ENCODE results near the gene MYL4. TPM values are rescaled to one million over a fixed set of nuclear protein-coding genes. Genes with fewer than 3 reads are reported as not detected.
A peak's percentile ranks its signal among the peaks of the same experiment; 100 is the strongest.
"Not testable (repeated sequence)": the region's sequence is repeated elsewhere in the genome, so short reads cannot be mapped to it uniquely, and the experiment has no call there.

The MYL4 gene
- total RNA-seq, 1 donor from 2014 or later, result 0.86 TPM

DNA sequence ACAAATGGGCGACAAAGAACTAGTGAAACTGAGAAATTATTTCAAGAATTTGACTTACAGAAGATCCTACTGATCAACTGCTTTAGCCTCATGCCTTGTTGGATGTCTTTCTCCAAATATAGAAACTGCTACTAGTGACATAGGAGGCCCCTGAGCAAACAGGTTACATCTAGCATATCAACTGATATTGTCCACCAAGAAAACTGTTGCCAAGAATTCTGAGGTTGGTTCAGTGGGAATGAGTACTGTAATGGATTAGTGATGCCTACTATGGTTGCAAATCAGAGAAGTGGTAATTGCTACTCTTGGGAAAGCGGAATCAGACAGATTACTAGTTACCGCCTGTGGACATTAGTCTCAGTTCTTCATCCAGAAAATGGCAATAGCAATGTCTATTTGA, 30.0 kb upstream of the MYL4 start:
- Mint-ChIP-seq H3K9me3 (ENCODE audit: low read depth) (no peaks in the 10 kb centered on the region), H3K27me3 (no peaks in the 10 kb centered on the region), H3K36me3 (ENCODE audit: insufficient read depth) (peaks cover 7% of the 10 kb centered on the region), H3K4me3 (ENCODE audit: low read depth) (no peak overlapping the region), H3K4me1 (ENCODE audit: low read depth) (peaks cover 5% of the 10 kb centered on the region), H3K27ac (no peak overlapping the region)
- DNase-seq (ENCODE audit: low spot score, unreplicated experiment), result no peak
- TF ChIP-seq, protein P1, sequence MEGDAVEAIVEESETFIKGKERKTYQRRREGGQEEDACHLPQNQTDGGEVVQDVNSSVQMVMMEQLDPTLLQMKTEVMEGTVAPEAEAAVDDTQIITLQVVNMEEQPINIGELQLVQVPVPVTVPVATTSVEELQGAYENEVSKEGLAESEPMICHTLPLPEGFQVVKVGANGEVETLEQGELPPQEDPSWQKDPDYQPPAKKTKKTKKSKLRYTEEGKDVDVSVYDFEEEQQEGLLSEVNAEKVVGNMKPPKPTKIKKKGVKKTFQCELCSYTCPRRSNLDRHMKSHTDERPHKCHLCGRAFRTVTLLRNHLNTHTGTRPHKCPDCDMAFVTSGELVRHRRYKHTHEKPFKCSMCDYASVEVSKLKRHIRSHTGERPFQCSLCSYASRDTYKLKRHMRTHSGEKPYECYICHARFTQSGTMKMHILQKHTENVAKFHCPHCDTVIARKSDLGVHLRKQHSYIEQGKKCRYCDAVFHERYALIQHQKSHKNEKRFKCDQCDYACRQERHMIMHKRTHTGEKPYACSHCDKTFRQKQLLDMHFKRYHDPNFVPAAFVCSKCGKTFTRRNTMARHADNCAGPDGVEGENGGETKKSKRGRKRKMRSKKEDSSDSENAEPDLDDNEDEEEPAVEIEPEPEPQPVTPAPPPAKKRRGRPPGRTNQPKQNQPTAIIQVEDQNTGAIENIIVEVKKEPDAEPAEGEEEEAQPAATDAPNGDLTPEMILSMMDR (IDR thresholded peaks at IDR 0.05; ENCODE audit: unreplicated experiment), result no peak

- Mint-ChIP-seq H3K36me3 (ENCODE audit: insufficient read depth) (peaks cover 7% of the 10 kb centered on the region), H3K9me3 (ENCODE audit: low read depth) (no peaks in the 10 kb centered on the region), H3K27ac (peak overlapping the region; percentile 58), H3K27me3 (no peaks in the 10 kb centered on the region), H3K4me3 (ENCODE audit: low read depth) (no peak overlapping the region), H3K4me1 (ENCODE audit: low read depth) (peaks cover 8% of the 10 kb centered on the region)
- TF ChIP-seq, protein P1 (IDR thresholded peaks at IDR 0.05; ENCODE audit: unreplicated experiment), result no peak
- no peak for DNase-seq (ENCODE audit: low spot score, unreplicated experiment)
Observed at GRCh38 chr17:47180337-47180736, 28.8 kb upstream of the MYL4 start.

GRCh38 chr17:47180988-47181387, 28.2 kb upstream of the MYL4 start:
- not testable (repeated sequence) for H3K27me3 Mint-ChIP-seq; H3K9me3 Mint-ChIP-seq (ENCODE audit: low read depth); H3K36me3 Mint-ChIP-seq (ENCODE audit: insufficient read depth); H3K4me3 Mint-ChIP-seq (ENCODE audit: low read depth); H3K4me1 Mint-ChIP-seq (ENCODE audit: low read depth); DNase-seq (ENCODE audit: low spot score, unreplicated experiment); H3K27ac Mint-ChIP-seq

- Mint-ChIP-seq H3K27ac (no peak overlapping the region), H3K9me3 (ENCODE audit: low read depth) (no peaks in the 10 kb centered on the region), H3K36me3 (ENCODE audit: insufficient read depth) (peaks cover 5% of the 10 kb centered on the region), H3K27me3 (no peaks in the 10 kb centered on the region), H3K4me3 (ENCODE audit: low read depth) (no peak overlapping the region), H3K4me1 (ENCODE audit: low read depth) (peaks cover 19% of the 10 kb centered on the region)
- TF ChIP-seq, protein P1 (IDR thresholded peaks at IDR 0.05; ENCODE audit: unreplicated experiment), result no peak
- DNase-seq (ENCODE audit: low spot score, unreplicated experiment), result no peak
Observed at GRCh38 chr17:47184681-47185080, 24.5 kb upstream of the MYL4 start.

- TF ChIP-seq, protein P1 (IDR thresholded peaks at IDR 0.05; ENCODE audit: unreplicated experiment), result no peak
- Mint-ChIP-seq H3K9me3 (ENCODE audit: low read depth) (no peaks in the 10 kb centered on the region), H3K27me3 (no peaks in the 10 kb centered on the region), H3K4me3 (ENCODE audit: low read depth) (peak overlapping the region; percentile 88), H3K36me3 (ENCODE audit: insufficient read depth) (no peaks in the 10 kb centered on the region), H3K4me1 (ENCODE audit: low read depth) (peaks cover 14% of the 10 kb centered on the region), H3K27ac (peak overlapping the region; percentile 97)
- DNase-seq (ENCODE audit: low spot score, unreplicated experiment), result no peak
Observed at GRCh38 chr17:47188271-47188875, 20.8 kb upstream of the MYL4 start.
